COLO829 (cell line): ENCODE results near the gene SCAF11.

ENCODE experiments used
- DNase-seq: peaks from one replicate; pipeline ENCODE4 v3.0.0; 2012; ENCODE audit warnings: low spot score

The SCAF11 gene

DNA sequence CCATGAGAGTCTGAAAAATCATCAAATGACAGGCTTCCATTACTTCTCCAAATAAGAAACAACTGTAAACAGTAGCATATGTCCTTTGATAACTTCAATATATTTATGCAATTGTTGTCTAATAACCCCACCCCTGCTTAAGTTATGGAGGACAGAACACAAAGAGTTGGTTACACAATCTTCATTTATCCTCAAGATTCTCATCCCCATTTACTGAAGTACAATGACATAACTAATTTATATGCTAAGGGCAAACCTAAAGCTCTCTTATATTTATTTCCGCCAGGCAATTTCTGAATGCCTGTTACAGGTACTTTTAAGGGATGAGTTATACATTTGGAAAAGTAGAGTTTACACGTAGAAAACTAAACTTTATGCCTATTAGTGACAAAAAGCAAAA lies 12.3 kb downstream of the SCAF11 start:
- DNase-seq = no peak

DNA sequence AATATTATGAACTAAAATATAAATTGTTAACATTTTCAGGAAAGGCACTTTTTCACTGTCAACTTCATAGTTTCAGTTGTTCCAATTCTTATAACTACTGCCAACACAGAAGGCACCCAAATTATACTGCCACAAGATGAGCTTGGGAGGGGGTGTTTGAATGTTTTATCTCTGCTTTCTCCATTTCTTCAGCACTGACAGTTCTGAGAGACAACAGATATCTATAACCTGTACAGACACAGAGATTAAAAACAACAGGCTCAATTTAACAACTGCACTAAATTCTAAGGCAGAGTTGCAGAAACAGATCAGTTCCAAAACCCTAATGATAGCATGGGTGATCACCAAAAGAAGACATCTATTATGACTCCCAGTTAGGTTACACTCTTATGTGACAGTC lies 12.8 kb downstream of the SCAF11 start:
- no peak for DNase-seq

DNA sequence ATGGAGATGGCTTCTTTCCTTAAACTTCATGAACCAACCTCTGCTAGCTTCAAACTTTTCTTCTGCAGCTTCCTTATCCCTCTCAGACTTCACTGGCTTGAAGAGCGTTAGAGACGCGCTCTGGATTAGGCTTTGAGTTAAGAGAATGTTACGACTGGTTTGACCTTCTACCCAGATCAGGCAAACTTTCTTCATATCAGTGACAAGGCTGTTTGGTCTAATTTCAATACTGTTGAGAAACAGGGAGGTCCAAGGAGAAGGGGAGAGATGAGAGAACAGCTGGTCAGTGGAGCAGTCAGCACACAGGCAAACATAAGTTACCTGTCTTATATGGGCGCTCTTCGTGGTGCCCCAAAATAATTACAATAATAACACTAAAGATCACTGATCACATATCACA lies 14.9 kb downstream of the SCAF11 start:
- no peak for DNase-seq

DNA sequence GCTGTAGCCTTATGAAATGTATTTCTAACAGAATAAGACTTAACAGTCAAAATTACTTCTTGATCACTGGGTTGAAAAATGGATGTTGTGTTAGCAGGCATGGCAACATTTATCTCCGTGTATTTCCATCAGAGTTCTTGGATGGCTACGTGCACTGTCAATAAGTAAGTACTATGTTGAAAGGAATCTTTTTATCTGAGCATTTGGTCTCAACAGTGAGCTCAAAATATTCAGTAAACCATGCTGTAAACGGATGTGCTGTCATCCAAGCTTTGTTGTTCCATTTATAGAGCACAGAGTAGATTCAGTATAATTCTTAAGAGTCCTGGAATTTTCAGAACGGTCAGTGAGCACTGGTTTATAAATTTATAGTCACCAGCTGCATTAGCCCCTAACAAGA lies 15.5 kb downstream of the SCAF11 start:
- DNase-seq = no peak

DNA sequence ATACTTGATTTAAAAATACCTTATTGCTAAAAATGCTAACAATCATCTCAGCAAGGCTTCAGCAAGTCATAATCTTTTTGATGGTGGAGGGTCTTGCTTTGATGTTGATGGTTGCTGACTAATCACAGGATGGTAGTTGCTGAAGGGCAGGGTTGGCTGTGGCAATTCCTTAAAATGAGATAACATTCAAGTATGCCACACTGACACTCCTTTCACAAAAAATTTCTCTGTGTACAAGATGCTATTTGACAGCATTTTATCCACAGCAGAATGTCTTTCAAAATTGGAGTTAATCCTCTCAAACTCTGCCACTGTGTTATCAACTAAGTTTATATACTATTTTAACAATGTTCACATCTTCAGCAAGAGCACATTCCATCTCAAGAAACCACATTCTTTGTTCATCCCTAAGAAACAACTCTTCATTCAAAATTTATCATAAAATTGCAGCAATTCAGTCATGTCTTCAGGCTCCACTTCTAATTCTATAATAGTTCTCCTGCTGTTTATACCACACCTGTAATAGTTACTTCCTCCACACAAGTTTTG lies 16.1 kb downstream of the SCAF11 start:
- no peak for DNase-seq

DNA sequence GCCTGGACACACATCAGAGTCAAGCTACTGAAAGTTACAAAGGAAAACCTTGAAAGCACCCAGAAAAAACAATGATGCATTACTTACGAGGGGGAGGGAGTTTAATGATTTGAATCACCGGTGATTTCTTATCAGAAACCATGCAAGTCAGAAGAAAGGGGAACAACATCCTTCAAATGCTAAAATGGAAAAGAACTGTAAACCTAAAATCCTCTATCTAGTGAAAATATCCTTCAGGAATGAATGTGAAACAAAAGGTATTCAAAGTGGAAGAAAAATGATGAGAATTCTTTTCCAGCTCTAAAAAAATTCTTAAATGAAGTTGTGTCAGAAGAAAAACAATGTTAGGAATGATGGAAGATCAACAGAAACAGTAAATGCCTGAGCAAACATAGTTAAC lies 16.8 kb downstream of the SCAF11 start:
- DNase-seq = no peak

DNA sequence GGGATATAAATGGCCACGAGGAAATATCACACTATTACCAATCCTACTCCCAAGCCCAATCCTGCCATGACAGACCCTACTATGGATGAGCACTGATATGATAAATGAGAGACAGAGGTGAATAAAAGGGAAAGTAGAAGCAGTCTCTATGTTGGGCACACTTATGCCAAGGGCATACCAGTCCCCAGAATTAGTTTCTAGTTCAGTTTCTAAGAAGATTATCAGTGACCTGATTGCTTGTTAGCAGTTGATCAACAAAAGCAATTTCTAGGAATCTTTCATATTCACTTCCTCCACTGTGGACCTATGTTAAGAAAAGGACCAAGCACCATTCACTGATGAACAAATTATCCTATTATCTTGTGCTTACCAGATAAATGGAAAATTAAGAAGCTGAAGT lies 20.0 kb downstream of the SCAF11 start:
- DNase-seq = no peak

DNA sequence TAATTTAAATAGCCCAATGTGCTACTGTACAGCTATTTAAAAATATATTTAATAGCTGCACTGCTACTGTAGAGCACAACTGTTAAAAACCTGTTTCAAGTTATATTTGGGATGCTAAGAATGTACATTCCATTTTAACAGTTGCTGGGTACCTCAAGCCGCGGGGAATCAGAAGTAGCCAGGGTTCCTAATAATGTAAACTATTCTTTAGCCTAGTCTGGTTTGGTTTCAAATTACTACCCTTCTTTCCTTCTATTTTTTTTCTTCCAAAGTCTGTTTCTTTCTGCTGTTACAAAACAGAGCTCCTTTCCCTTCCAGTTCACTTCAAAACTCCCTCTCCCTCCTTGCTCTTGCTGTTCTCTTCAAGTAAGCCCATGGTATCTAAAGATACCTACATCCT lies 21.3 kb downstream of the SCAF11 start:
- no peak for DNase-seq

DNA sequence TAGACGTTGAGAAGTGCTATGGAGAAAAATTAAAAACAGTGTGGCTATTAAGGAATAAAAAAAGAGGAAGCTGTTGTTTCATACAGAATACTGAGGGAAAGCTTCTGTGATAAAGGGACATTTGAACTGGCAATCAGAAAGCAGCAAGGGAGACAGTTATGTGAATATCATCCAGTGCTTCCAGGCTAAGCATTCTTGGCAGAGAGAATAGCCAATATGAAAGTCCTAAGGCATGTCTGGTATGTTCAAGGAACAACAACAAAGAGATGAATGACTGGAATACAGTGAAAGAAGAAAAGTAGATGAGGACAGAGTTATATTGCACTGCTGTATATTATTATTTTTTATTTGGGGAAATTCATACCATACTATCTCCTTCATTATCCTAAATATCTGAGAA lies 23.9 kb downstream of the SCAF11 start:
- peak; percentile 62 for DNase-seq

DNA sequence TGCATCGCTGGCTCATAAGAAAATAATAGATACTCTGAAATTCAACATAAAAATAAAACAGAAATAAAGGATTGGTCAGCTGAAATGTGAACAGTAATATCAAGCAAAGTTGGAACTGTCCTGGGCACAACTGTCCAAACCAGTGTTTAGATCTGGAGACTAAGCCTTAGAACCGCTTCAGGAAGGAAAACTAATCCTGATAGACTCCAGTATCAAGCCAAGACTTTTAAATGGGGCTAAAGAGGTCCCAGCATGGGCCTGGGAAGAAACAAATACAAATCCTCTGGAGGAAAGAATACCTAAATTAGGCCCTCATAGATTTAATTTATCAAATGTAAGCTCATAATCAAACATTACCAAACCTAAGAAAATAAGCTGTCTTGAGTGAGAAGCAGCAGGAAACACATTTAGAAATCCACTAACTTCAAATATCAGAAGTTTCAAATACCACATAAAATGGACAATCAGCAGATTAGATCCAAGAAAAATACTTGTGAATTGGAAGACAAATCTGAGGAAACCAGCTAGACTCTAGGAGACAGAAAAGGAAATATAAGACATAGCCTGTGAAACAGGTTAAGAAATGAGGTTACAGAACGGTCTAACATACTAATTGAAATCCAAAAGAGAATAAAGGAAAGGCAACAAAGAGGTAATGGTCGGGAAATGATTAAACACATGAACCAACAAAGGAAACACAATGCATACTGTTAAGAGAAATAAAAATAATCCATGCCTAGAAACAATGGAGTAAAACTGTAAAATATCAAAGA lies 27.6 kb downstream of the SCAF11 start:
- no peak for DNase-seq

DNA sequence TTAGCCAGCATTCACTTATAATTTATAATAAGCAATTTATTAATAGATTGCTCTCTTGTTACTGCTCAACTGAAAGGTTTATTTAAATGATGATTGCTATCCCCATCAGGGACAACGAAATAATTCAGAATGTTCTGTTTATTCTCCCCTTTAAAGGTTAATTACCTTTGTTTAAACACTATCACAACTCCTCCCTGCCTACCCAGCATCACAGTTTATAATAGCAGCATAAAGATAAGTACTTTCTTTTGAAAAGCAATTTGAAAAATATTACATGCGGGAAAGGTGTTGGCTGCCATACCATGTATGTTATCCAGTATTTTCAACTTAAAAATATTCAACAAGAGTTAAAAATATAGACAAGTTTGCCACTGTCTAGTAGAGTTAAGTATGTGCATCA lies 30.6 kb downstream of the SCAF11 start:
- DNase-seq = no peak

DNA sequence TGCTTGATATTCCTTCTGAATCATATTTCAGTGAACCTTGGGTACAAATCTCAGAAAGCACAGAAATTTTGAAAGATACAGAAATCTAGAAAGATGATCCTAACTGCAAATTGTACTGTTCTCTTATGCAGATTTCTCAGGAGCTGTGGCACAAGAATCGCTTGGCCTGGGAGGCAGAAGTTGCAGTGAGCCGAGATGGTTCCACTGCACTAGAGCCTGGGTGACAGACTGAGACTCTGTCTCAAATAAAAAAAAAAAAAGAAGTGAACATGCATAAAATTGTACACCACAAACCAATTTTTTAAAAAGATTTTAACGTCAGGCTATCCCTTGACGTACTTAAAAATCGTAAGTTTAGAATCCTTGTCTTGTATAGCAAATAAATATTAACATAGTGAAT lies 31.3 kb downstream of the SCAF11 start:
- DNase-seq = no peak

DNA sequence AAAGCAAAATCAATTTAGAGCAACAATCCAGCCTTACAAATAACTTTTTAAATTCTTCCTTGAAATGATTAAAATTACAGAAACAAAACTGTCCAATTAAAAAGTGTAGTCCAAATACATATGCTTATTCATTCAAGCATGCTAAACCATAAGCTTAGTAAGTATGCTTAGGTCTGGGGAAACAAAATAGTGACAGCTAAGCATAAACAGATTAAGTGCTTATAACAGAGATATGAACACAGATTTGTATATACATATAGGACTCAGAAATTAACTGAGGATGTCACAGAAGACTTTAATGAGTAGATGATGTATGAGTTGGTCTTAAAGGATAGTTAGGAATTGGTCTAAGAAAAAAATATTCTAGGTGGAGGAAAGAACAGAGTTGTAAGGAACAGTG lies 41.8 kb downstream of the SCAF11 start:
- DNase-seq = no peak

DNA sequence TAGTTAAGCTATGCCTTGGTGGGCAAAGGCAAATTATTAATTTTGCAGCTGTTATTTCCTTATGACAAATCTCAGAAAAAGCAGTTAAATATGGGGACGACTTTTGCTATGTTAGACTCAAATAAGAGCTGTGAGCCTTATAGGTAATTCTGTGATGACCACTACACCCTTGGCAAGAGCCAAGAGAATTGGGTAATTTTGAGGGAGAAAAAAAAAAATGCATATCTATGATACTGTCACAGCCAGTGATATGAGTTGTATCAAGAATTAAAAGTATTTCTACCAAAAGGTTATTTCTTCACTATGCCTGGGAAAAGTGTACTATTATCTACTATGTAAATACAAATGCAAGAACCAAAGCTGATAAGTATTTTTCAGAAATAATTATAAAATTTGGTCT lies 43.9 kb downstream of the SCAF11 start:
- DNase-seq = no peak

DNA sequence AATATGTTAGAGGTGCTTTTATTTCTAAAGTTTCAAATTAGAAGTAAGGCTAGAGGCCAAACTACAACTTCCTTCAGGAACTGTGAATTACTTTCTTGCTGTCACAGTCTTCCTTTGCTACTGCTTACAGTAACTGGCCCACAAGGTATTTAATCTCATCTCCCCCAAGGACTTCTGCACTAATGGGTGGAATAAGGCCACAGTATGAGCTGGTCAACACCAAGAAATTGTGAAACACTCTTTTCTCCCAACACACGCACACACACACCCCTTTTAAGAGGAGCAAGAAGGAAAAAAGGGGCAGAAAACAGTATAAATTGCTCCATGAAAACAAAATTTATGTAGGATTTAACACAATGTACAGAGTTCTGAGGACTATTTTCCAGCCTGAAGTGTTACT lies 45.6 kb downstream of the SCAF11 start:
- no peak for DNase-seq

DNA sequence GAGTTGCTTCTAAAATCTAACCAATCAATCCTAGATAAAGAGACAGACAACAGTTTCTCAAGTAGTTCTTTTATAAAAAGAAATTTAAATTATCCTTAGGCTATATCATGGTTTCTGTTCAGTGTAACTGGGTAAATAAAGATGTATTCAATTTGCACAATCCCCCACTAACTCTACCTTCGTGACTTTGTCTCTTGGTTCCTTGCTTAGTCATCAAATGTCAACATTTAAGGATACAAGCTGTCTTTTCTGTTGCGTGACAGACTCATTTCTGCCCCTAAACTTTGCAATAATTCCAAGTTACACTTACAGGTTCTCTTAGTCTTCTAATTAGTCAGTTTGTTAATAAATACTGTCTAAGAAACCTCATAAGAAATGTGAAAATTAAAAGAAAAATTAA lies 50.6 kb downstream of the SCAF11 start:
- no peak for DNase-seq

DNA sequence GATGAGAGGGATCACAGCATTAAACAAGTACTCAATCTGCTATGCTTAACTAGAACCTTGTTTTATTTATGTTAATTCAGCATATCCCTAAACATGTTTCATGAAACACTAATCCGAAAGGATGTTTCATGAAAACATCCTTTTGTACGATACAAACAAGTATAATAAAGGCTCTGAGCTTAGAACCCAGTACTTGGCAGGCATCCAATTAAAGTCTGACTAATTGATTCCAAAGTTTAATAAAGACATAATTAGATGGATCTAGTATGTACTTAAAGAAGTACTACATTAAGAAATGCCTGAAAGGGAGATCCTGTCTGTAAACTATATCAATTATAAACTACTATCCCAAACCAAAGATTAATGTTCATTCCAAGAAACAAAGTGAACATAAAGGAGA lies 51.8 kb downstream of the SCAF11 start:
- peak; percentile 56 for DNase-seq

DNA sequence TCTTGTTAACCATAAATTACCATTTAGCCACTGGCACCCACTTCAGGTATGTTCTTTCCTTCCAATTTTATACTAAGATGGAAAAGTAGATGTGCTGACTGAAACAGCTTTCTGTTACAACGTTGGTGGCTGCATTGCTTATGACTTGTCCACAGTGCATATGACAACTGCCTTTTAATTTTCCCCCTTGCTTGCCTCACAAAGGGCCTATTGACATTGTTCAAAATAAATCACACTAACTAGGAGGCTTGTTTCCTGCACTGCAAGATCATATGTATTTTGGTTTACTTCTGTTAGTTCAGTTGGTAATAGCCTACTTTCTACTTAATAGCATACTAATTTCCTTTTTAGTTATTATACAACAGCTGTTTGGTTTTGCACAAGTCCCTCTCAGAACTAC lies 55.4 kb downstream of the SCAF11 start:
- DNase-seq = peak; percentile 31

DNA sequence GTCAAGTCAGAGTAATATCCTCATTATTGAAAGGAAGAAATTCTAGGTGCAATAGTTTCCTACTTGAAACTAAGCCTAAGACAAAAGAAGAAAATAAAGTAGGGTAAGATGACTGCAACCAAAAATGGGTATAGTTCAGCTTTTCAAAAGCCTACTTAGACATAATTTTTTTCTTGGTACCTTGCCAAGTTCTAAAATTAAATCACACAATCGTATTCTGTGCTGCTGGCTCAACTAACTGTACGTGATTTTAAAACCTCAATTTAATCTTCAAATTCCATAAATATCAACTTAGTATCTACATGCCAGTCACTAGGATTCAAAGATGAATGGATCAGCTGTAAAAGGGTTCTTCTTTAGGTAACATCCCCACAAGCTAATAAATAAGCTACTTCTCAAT lies 56.9 kb downstream of the SCAF11 start:
- no peak for DNase-seq

DNA sequence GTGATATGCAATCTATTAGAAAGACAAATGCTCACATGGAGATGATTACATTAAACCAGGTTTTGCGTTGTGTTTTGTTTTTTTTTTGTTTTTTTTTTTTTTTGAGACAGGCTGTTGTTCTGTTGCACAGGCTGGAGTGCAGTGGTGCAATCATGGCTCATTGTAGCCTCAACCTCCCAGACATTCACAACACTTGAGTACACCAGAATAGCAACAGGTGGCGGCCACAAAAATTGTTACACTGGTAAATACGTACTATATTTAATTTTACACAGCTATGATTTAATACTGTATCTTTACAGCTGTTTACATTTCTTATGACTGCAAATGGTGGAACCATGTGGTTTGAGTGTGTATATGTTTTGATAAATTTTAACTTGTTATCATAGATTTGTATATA lies 60.0 kb downstream of the SCAF11 start:
- DNase-seq = no peak

DNA sequence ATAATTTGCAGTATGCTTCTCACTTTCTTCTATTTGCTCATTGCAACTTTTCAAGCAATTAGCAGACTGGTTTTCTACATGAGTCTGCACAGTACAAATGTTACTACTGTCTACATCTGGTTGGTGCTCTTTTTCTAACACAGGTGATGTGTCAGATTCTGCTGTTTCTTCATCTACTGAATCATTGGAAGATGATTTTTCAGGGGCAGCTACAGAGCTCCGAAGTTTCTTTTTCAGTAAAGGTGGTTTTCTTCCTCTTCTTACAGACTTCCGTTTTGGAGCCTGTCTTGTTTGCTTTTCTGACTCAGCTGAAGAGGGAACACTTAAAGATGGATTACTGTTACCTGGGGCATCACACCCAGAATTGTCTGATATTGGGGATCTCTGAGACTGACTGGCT lies 62.1 kb downstream of the SCAF11 start:
- no peak for DNase-seq

DNA sequence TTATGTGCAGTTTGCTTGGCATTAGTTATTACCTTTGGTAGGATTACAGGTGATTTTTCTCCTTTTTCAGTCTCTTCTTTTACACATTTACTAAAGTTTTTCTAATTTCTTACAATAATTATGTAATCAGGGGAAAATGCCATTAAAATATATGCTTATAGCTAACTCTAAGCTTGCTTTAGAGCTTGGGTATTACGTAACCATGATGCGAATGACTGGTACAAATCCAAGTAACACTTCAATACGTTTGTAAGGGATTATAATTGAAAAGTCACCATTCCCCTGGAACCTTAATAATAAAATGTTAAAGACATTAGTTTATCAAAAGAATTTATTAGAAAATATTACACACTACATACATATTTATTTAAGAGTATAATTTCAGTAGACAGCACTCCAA lies 71.6 kb downstream of the SCAF11 start:
- DNase-seq = no peak

DNA sequence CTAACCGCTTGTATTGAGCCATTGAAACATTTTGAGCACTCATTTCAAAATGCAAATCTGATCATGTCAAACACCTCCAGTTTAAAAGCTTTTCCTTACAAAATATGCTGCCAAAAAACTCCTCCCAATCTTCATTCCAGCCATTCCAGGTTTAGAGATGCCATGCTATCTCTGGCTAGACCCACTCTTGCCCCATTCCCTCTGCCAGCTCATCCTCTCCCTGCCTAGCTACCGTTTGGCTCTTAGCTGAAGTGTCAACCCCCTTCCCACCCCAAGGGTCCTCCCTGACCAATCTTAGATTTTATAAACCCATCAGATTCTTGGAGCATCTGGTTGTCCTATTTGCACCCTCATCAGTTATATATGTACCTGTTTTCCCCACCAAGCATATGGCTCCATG lies 75.0 kb downstream of the SCAF11 start:
- DNase-seq = no peak

DNA sequence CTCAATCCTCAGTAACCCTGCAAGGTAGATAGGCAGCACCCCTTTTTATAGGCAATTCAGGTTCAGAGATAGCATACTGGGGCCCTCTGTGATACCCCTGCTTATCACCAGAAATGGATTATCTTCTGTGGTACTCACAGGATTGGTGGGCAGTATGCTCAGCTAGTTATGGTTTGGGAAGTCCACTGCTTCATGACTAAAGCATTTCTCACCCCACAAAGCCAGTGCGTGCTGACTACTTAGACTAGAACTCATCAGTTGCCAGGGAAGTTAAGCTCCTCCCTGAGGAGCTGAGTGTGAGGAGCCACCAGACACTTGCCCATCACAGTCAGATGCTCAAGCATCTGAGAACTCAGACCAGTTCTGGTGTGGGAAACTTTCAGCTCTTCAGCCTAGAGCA lies 76.3 kb downstream of the SCAF11 start:
- no peak for DNase-seq
